Esophagus muscularis mucosa (tissue), 3 donors: ENCODE data around the gene NBAS.

Experiments
- EP300 ChIP-seq: sonication (generic); formaldehyde crosslinking; IDR thresholded peaks from one replicate; pipeline ENCODE4 v1.6.1; 2017; ENCODE audit warnings: antibody characterized with exemption
- TF ChIP-seq, protein P1 (sequence below), 3 experiments: fragments of 200-600 bp in 2 of 3; fragments of 450-650 bp in 1 of 3; sonication (generic) in 2 of 3; IDR thresholded peaks; one replicate each; pipeline ENCODE4 v1.5.1; 2017 to 2019; ENCODE audit warnings: antibody characterized with exemption in 3 of 3, mild to moderate bottlenecking in 2 of 3, moderate library complexity in 1 of 3

DNA sequence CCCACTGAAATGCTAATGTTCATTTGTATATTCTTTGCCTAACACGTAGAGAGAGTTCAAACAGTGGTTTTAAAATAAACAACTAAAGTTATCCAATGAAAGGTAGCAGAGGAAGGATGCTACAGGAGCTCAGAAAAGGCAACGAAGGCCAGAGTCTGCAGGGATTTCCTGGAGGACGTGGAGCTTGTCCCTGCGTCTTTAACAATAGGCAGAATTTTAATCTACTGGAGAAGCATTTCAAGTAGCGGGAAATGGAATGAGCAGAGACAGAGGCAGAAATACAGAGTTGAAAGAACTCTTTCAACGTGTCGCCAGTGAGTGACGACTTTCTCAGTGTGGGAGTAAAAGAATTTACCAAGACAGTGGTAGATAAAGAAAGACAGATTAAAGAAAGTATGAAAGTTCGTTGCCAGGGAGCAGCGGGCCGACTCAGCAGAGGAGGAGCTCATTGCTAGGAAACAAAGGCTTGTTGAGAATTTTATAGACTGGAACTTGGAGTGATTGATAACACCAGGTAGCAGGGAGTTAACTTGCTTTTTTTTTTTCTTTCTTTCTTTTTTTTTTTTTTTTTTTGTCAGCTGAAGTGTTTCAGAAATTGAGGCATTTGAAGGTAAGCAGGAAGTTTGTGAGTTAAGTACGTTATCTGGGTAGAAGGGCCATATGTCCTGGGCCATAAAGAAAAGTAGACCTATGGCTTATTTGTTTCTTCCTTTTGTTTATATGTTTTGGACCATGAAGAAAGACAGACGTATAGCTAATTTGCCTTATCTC lies 625 bp upstream of the NBAS start:
- TF ChIP-seq, protein P1, sequence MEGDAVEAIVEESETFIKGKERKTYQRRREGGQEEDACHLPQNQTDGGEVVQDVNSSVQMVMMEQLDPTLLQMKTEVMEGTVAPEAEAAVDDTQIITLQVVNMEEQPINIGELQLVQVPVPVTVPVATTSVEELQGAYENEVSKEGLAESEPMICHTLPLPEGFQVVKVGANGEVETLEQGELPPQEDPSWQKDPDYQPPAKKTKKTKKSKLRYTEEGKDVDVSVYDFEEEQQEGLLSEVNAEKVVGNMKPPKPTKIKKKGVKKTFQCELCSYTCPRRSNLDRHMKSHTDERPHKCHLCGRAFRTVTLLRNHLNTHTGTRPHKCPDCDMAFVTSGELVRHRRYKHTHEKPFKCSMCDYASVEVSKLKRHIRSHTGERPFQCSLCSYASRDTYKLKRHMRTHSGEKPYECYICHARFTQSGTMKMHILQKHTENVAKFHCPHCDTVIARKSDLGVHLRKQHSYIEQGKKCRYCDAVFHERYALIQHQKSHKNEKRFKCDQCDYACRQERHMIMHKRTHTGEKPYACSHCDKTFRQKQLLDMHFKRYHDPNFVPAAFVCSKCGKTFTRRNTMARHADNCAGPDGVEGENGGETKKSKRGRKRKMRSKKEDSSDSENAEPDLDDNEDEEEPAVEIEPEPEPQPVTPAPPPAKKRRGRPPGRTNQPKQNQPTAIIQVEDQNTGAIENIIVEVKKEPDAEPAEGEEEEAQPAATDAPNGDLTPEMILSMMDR (IDR thresholded peaks at IDR 0.05): no peak
- TF ChIP-seq EP300: no peak
